HepG2 (cell line): Measurements from ENCODE around the gene NOP56. TPM values are rescaled to one million over a fixed set of nuclear protein-coding genes. Genes with fewer than 3 reads are reported as not detected.

Source experiments
- ARNTL ChIP-seq: sonication (generic); formaldehyde crosslinking; IDR thresholded peaks from 2 replicates; pipeline ENCODE4 v1.4.0; 2020; ENCODE audit warnings: mild to moderate bottlenecking, missing genetic modification reagents
- BATF2 ChIP-seq: sonication (generic); formaldehyde crosslinking; IDR thresholded peaks from 2 replicates; pipeline ENCODE4 v1.8.0; 2022; ENCODE audit warnings: mild to moderate bottlenecking, missing genetic modification reagents, moderate library complexity
- ERF ChIP-seq: IDR thresholded peaks from 2 replicates; pipeline ENCODE4 v1.6.1; 2018; ENCODE audit warnings: missing biosample characterization, missing genetic modification reagents
- ETV5 ChIP-seq: IDR thresholded peaks from 2 replicates; pipeline ENCODE4 v1.6.1; 2018; ENCODE audit warnings: missing biosample characterization, missing genetic modification reagents, inconsistent platforms, borderline replicate concordance
- FUBP1 ChIP-seq: sonication (generic); formaldehyde crosslinking; IDR thresholded peaks from 2 replicates; pipeline ENCODE4 v1.5.1; 2020; ENCODE audit warnings: missing genetic modification reagents, mild to moderate bottlenecking, borderline replicate concordance
- MNT ChIP-seq: fragments of 450-650 bp; IDR thresholded peaks from 2 replicates; pipeline ENCODE4 v1.6.1; 2016
- NONO ChIP-seq, 2 experiments: fragments of 450-650 bp in 1 of 2; sonication (generic) in 1 of 2; formaldehyde crosslinking in 1 of 2; IDR thresholded peaks in 1 of 2; conservative IDR thresholded peaks in 1 of 2; 2 replicates each; pipeline versions ENCODE4 v1.6.1 to v1.8.0; 2017 to 2022; ENCODE audit warnings: mild to moderate bottlenecking in 1 of 2, missing genetic modification reagents in 1 of 2, moderate library complexity in 1 of 2
- ONECUT2 ChIP-seq: sonication (generic); formaldehyde crosslinking; IDR thresholded peaks from 2 replicates; pipeline ENCODE4 v1.4.0; 2020; ENCODE audit warnings: missing genetic modification reagents
- PRMT3 ChIP-seq: sonication (generic); formaldehyde crosslinking; IDR thresholded peaks from 2 replicates; pipeline ENCODE4 v1.8.1; 2022; ENCODE audit warnings: low read depth, mild to moderate bottlenecking, moderate library complexity, missing genetic modification reagents, borderline replicate concordance
- TGIF2 ChIP-seq: IDR thresholded peaks from 2 replicates; pipeline ENCODE4 v1.6.1; 2016; ENCODE audit warnings: control low read depth, missing compliant biosample characterization
- TRIM22 ChIP-seq: fragments of 450-650 bp; IDR thresholded peaks from 2 replicates; pipeline ENCODE4 v1.6.1; 2017
- ZBTB39 ChIP-seq: sonication (generic); formaldehyde crosslinking; IDR thresholded peaks from 2 replicates; pipeline ENCODE4 v1.5.0; 2020; ENCODE audit warnings: missing genetic modification reagents
- ZFP37 ChIP-seq: sonication (generic); formaldehyde crosslinking; IDR thresholded peaks from 2 replicates; pipeline ENCODE4 v1.4.0; 2020; ENCODE audit warnings: missing genetic modification reagents, borderline replicate concordance
- ZMAT3 ChIP-seq: sonication (generic); formaldehyde crosslinking; conservative IDR thresholded peaks from 2 replicates; pipeline ENCODE4 v1.7.0; 2021; ENCODE audit warnings: missing genetic modification reagents
- ZNF33B ChIP-seq: sonication (generic); formaldehyde crosslinking; IDR thresholded peaks from 2 replicates; pipeline ENCODE4 v1.5.1; 2020; ENCODE audit warnings: mild to moderate bottlenecking, missing genetic modification reagents
- ZNF430 ChIP-seq: sonication (generic); formaldehyde crosslinking; IDR thresholded peaks from 2 replicates; pipeline ENCODE4 v1.9.0; 2021; ENCODE audit warnings: mild to moderate bottlenecking, missing genetic modification reagents
- ZNF484 ChIP-seq: sonication (generic); formaldehyde crosslinking; IDR thresholded peaks from 2 replicates; pipeline ENCODE4 v1.5.1; 2020; ENCODE audit warnings: mild to moderate bottlenecking, low read depth, missing genetic modification reagents, borderline replicate concordance
- ZNF557 ChIP-seq: sonication (generic); formaldehyde crosslinking; IDR thresholded peaks from 2 replicates; pipeline ENCODE4 v1.4.0; 2020; ENCODE audit warnings: missing genetic modification reagents
- ZNF740 ChIP-seq: sonication (generic); formaldehyde crosslinking; IDR thresholded peaks from 2 replicates; pipeline ENCODE4 v1.4.0; 2020; ENCODE audit warnings: missing genetic modification reagents
- ZNF879 ChIP-seq: sonication (generic); formaldehyde crosslinking; IDR thresholded peaks from 2 replicates; pipeline ENCODE4 v1.8.1; 2023; ENCODE audit warnings: missing genetic modification reagents
- polyA plus RNA-seq, 8 experiments: library from polyadenylated mRNA; depleted of rRNA in 3 of 8; stranded (reverse) in 7 of 8; unstranded in 1 of 8; fragments of >200 nt; fragmentation: Illumina TruSeq in 4 of 8; extraction: Trizol in 4 of 8; gene quantifications; 2 replicates each; pipeline versions ENCODE4 v1.2.1 to v1.2.3, GENCODE V29; 2011 to 2016; ENCODE audit warnings: low read depth in 4 of 8, missing spikeins in 1 of 8, mixed read lengths in 1 of 8; ENCODE audit not compliant: insufficient read depth in 1 of 8
- total RNA-seq, 5 experiments: library from RNA; depleted of rRNA; stranded (reverse); fragments of >200 nt; fragmentation: Illumina TruSeq; extraction: Trizol; gene quantifications; 2 replicates each; pipeline ENCODE4 v1.2.3, GENCODE V29; 2016; ENCODE audit warnings: low read depth in 1 of 5

Gene NOP56
- total and polyA plus RNA-seq, 2 of the 13 experiments (the other 11 are each of a cell fraction or from before 2014, with no cell fraction given) = 369 to 1,116 TPM

- TF ChIP-seq MNT (peak; percentile 73), BATF2 (CRISPR knock-in tag) (peak; percentile 98), ARNTL (CRISPR knock-in tag) (peak; percentile 86), TRIM22 (no peak), ONECUT2 (CRISPR knock-in tag) (no peak), ETV5 (CRISPR knock-in tag) (no peak), ERF (CRISPR knock-in tag) (peak; percentile 8; the same call in 1 of the 2 replicates), ZNF430 (CRISPR knock-in tag) (peak; percentile 70; the same call in 1 of the 2 replicates), NONO (IDR thresholded peaks at IDR 0.05) (no peak), NONO (CRISPR knock-in tag; conservative IDR thresholded peaks at IDR 0.05) (peak; percentile 80), ZNF557 (no peak), ZNF879 (CRISPR knock-in tag) (peak; percentile 91; the same call in 1 of the 2 replicates), ZNF740 (CRISPR knock-in tag) (no peak), FUBP1 (CRISPR knock-in tag) (peak; percentile 11; the same call in 1 of the 2 replicates), ZMAT3 (CRISPR knock-in tag) (peak; percentile 95; the same call in 1 of the 2 replicates), PRMT3 (no peak), ZNF484 (CRISPR knock-in tag) (peak; percentile 89; the same call in 1 of the 2 replicates), ZNF33B (CRISPR knock-in tag) (peak; percentile 74), ZBTB39 (CRISPR knock-in tag) (0 out of 2 replicates have a peak, but pooled peaks have one; percentile 15), TGIF2 (CRISPR knock-in tag) (peak; percentile 64), ZFP37 (CRISPR knock-in tag) (peak; percentile 59; the same call in 1 of the 2 replicates)
Observed at GRCh38 chr20:2652724-2653555, 508 bp downstream of the NOP56 start (continued).
